ENCODE measurements around the gene NRG2. TPM values are rescaled to one million over a fixed set of nuclear protein-coding genes. Genes with fewer than 3 reads are reported as not detected.

NRG2 gene
- total RNA-seq, 6 donors from 2014 or later: 0.46 to 4.2 (median 1.5) TPM

DNA sequence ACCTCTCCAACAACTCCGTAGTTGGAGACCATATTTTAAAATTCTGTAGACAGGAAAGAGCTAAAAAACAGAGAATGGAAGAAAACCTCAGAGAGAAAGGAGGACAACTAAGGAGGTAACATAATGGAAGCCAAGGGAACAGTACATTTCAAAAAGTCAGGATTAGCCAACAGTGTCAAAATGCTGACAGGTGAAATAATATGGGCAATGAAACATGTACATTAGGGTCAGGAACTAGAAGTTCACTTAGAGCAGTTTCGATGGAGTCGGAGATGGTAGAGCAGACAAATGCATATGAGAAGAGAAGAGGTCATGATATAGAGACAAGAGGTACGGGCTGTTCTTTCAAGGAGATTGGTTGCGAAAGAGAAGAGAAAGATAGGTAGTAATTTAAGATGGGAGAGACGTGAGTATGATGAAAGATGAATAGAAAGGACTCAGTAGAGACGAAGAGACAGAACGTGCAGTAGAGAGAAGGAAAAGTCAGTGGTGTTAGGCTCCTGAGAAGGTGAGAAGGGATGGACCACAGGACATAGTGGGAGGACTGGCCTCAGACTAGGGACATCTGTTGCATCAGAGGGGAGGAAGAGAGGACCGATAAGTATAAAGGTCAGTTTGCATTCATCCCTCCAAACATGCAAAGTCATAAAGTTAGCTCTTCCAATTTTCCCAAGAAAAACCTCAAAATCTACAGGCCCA is 25.6 kb downstream of the NRG2 start:
- Histone ChIP-seq H3K4me1 (no peaks in the 10 kb centered on the region), H3K27ac (no peak overlapping the region), H3K36me3 (no peaks in the 10 kb centered on the region), H3K27me3 (no peaks in the 10 kb centered on the region), H3K4me3 (no peak overlapping the region), H3K9me3 (no peaks in the 10 kb centered on the region)
- DNase-seq (no peak), ATAC-seq (ENCODE audit: low FRiP score in 2 of 2) (no peak)
- 76 to 92% methylated on average over 9 of the region's 9 CpGs for WGBS, 2 donors
- TF ChIP-seq CTCF (IDR thresholded peaks at IDR 0.05) (no peak), POLR2AphosphoS5 (IDR thresholded peaks at IDR 0.05) (no peak), EP300 (IDR thresholded peaks at IDR 0.05) (no peak), POLR2A (IDR thresholded peaks at IDR 0.05) (no peak)

DNA sequence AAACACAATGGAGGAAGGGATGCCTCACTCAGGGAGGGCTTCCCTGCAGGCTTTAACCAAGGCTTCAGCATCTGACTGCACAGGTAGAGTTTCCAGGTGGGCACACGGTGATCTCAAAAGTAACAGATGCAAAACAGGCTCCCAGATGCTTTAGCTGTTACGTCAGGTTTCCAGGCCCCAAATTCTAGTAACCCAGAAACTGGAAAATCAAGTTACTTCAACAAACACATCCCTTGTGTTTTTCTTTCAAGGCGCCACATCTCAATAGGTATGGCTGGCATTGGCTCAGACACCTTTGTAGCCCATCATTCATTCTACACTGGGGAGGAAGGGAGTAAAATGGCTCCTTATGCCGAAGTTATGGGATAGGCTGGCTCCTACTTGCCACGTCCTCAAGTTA is 27.4 kb downstream of the NRG2 start:
- no peak overlapping the region for H3K27ac ChIP-seq

GRCh38 chr5:140014751-140015150 is 28.3 kb downstream of the NRG2 start:
- no peaks in the 10 kb centered on the region for H3K4me1 ChIP-seq
- H3K4me3 ChIP-seq: no peak overlapping the region
- WGBS, 2 donors: 94 to 100% methylated on average over 2 of the region's 2 CpGs
- H3K9me3 ChIP-seq: no peaks in the 10 kb centered on the region
- H3K36me3 ChIP-seq: no peaks in the 10 kb centered on the region
- H3K27ac ChIP-seq: no peak overlapping the region
- no peak for ATAC-seq (ENCODE audit: low FRiP score in 2 of 2)
- H3K27me3 ChIP-seq: no peaks in the 10 kb centered on the region
- TF ChIP-seq POLR2AphosphoS5 (IDR thresholded peaks at IDR 0.05) (no peak), EP300 (IDR thresholded peaks at IDR 0.05) (no peak), POLR2A (IDR thresholded peaks at IDR 0.05) (no peak), CTCF (IDR thresholded peaks at IDR 0.05) (no peak)
- no peak for DNase-seq

More for the DNA sequence above, 27.4 kb downstream of the NRG2 start:
- no peaks in the 10 kb centered on the region for H3K36me3 ChIP-seq
- no peaks in the 10 kb centered on the region for H3K27me3 ChIP-seq
- no peak overlapping the region for H3K4me3 ChIP-seq
- 79 to 86% methylated on average over 5 of the region's 5 CpGs for WGBS, 2 donors
- ATAC-seq (ENCODE audit: low FRiP score in 2 of 2) (no peak), DNase-seq (no peak)
- TF ChIP-seq EP300 (IDR thresholded peaks at IDR 0.05): no peak
- no peak for TF ChIP-seq POLR2AphosphoS5 (IDR thresholded peaks at IDR 0.05)
- no peak for TF ChIP-seq POLR2A (IDR thresholded peaks at IDR 0.05)
- TF ChIP-seq CTCF (IDR thresholded peaks at IDR 0.05): no peak
- no peaks in the 10 kb centered on the region for H3K9me3 ChIP-seq
- H3K4me1 ChIP-seq: no peaks in the 10 kb centered on the region

- Histone ChIP-seq H3K4me1 (no peaks in the 10 kb centered on the region), H3K9me3 (no peaks in the 10 kb centered on the region), H3K36me3 (no peaks in the 10 kb centered on the region), H3K27ac (no peak overlapping the region), H3K4me3 (no peak overlapping the region), H3K27me3 (no peaks in the 10 kb centered on the region)
- WGBS, 2 donors: 85 to 89% methylated on average over 1 of the region's 1 CpG
- TF ChIP-seq CTCF (IDR thresholded peaks at IDR 0.05) (no peak), EP300 (IDR thresholded peaks at IDR 0.05) (no peak), POLR2A (IDR thresholded peaks at IDR 0.05) (no peak), POLR2AphosphoS5 (IDR thresholded peaks at IDR 0.05) (no peak)
- ATAC-seq (ENCODE audit: low FRiP score in 2 of 2) (no peak), DNase-seq (no peak)
These were observed 29.6 kb downstream of the NRG2 start for GRCh38 chr5:140013536-140013935.

DNA sequence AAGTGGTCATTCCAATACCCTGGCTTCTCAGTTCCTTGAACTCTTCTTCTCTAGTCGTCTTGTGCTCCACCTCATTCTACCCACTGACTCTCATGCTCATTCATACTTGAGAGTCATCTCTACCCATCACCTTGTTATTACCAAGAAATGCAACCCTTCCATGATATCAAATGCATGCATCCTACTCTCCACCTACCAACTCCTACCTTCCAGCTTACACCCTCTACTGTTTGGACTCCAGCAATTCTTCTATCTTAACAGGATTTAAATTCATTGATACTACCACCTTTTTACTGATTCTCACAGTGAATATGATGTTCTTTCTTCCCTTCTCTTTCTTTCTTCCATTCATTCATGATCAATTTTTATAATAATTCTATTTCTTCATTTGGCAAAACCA is 30.7 kb downstream of the NRG2 start:
- Histone ChIP-seq H3K4me1 (no peaks in the 10 kb centered on the region), H3K27ac (no peak overlapping the region), H3K4me3 (no peak overlapping the region), H3K27me3 (no peaks in the 10 kb centered on the region), H3K36me3 (no peaks in the 10 kb centered on the region), H3K9me3 (no peaks in the 10 kb centered on the region)
- no peak for TF ChIP-seq EP300 (IDR thresholded peaks at IDR 0.05)
- TF ChIP-seq CTCF (IDR thresholded peaks at IDR 0.05): no peak
- TF ChIP-seq POLR2AphosphoS5 (IDR thresholded peaks at IDR 0.05): no peak
- TF ChIP-seq POLR2A (IDR thresholded peaks at IDR 0.05): no peak
- 77 to 80% methylated on average over 1 of the region's 1 CpG for WGBS, 2 donors
- DNase-seq (no peak), ATAC-seq (ENCODE audit: low FRiP score in 2 of 2) (no peak)
